GM08714 (cell line): ENCODE measurements around the gene ARMH4.

Source experiments
- H3K4me3 ChIP-seq: fragments of 200-500 bp; sonication (Bioruptor generic); 2 replicates; pipeline ENCODE4 v1.5.1; 2014; ENCODE audit warnings: mild to moderate bottlenecking, low read length, inconsistent platforms
- ZNF274 ChIP-seq: IDR thresholded peaks from 2 replicates; pipeline ENCODE4 v1.6.1; 2012; ENCODE audit warnings: mild to moderate bottlenecking, low read depth, low read length

ARMH4 gene

GRCh38 chr14:58061581-58061980 lies 90.4 kb downstream of the ARMH4 start:
- no peak overlapping the region for H3K4me3 ChIP-seq
- no peak for TF ChIP-seq ZNF274

- TF ChIP-seq ZNF274 = no peak
Observed at GRCh38 chr14:58060898-58061297, 91.1 kb downstream of the ARMH4 start.

GRCh38 chr14:58060077-58060476 lies 91.9 kb downstream of the ARMH4 start:
- no peak for TF ChIP-seq ZNF274
- no peak overlapping the region for H3K4me3 ChIP-seq

More at GRCh38 chr14:58060898-58061297, 91.1 kb downstream of the ARMH4 start:
- H3K4me3 ChIP-seq = no peak overlapping the region

- H3K4me3 ChIP-seq = no peak overlapping the region
- TF ChIP-seq ZNF274 = no peak
Observed at GRCh38 chr14:58059126-58059525, 92.9 kb downstream of the ARMH4 start.

- H3K4me3 ChIP-seq = no peak overlapping the region
Observed at GRCh38 chr14:58055497-58056010, 96.5 kb downstream of the ARMH4 start.

GRCh38 chr14:58054100-58054499 lies 97.9 kb downstream of the ARMH4 start:
- H3K4me3 ChIP-seq = no peak overlapping the region
- TF ChIP-seq ZNF274 = no peak

More at GRCh38 chr14:58055497-58056010, 96.5 kb downstream of the ARMH4 start:
- TF ChIP-seq ZNF274 = no peak

- TF ChIP-seq ZNF274 = no peak
- H3K4me3 ChIP-seq = no peak overlapping the region
Observed at GRCh38 chr14:58048219-58048618, 103.8 kb downstream of the ARMH4 start.

- TF ChIP-seq ZNF274 = no peak
Observed at GRCh38 chr14:58027904-58028303, 124.1 kb downstream of the ARMH4 start.

GRCh38 chr14:58026967-58027366 lies 125.0 kb downstream of the ARMH4 start:
- TF ChIP-seq ZNF274 = no peak
- no peak overlapping the region for H3K4me3 ChIP-seq

More at GRCh38 chr14:58027904-58028303, 124.1 kb downstream of the ARMH4 start:
- no peak overlapping the region for H3K4me3 ChIP-seq

GRCh38 chr14:58026219-58026618 lies 125.8 kb downstream of the ARMH4 start:
- TF ChIP-seq ZNF274 = no peak
- no peak overlapping the region for H3K4me3 ChIP-seq

- H3K4me3 ChIP-seq = no peak overlapping the region
Observed at GRCh38 chr14:58014778-58015177, 137.2 kb downstream of the ARMH4 start.

GRCh38 chr14:58002618-58003017 lies 149.4 kb downstream of the ARMH4 start:
- no peak overlapping the region for H3K4me3 ChIP-seq
- TF ChIP-seq ZNF274 = no peak

More at GRCh38 chr14:58014778-58015177, 137.2 kb downstream of the ARMH4 start:
- TF ChIP-seq ZNF274 = no peak

GRCh38 chr14:57999979-58000378 lies 152.0 kb downstream of the ARMH4 start:
- no peak for TF ChIP-seq ZNF274

GRCh38 chr14:57999471-57999870 lies 152.5 kb downstream of the ARMH4 start:
- TF ChIP-seq ZNF274 = no peak

More at GRCh38 chr14:57999979-58000378, 152.0 kb downstream of the ARMH4 start:
- no peak overlapping the region for H3K4me3 ChIP-seq

GRCh38 chr14:57998766-57999165 lies 153.2 kb downstream of the ARMH4 start:
- TF ChIP-seq ZNF274 = no peak
- H3K4me3 ChIP-seq = no peak overlapping the region

More at GRCh38 chr14:57999471-57999870, 152.5 kb downstream of the ARMH4 start:
- H3K4me3 ChIP-seq = no peak overlapping the region

- no peak for TF ChIP-seq ZNF274
- no peak overlapping the region for H3K4me3 ChIP-seq
Observed at GRCh38 chr14:57991353-57991752, 160.7 kb downstream of the ARMH4 start.
